Neural crest cell (in vitro differentiated cells): ENCODE measurements around the gene NTN4. TPM values are rescaled to one million over a fixed set of nuclear protein-coding genes. Genes with fewer than 3 reads are reported as not detected.
"Not testable (repeated sequence)": the region's sequence is repeated elsewhere in the genome, so short reads cannot be mapped to it uniquely, and the experiment has no call there.

Experiments used
- DNase-seq: peaks from one replicate; pipeline ENCODE4 v3.0.0; 2021; ENCODE audit warnings: low read depth, mixed read lengths, low spot score
- H3K27ac Mint-ChIP-seq: one replicate; pipeline ENCODE4 v1.8.0; 2021; ENCODE audit warnings: mild to moderate bottlenecking, mixed read lengths; ENCODE audit not compliant: unreplicated experiment
- H3K27me3 Mint-ChIP-seq: 2 replicates; pipeline ENCODE4 v1.8.0; 2021; ENCODE audit warnings: low read depth, mild to moderate bottlenecking, mixed read lengths
- H3K36me3 Mint-ChIP-seq: 2 replicates; pipeline ENCODE4 v1.8.0; 2021; ENCODE audit warnings: low read depth, mild to moderate bottlenecking, mixed read lengths
- H3K4me1 Mint-ChIP-seq: 2 replicates; pipeline ENCODE4 v1.8.0; 2021; ENCODE audit warnings: mixed read lengths
- H3K4me3 Mint-ChIP-seq: one replicate; pipeline ENCODE4 v1.8.0; 2021; ENCODE audit warnings: mild to moderate bottlenecking, mixed read lengths
- H3K9me3 Mint-ChIP-seq: 2 replicates; pipeline ENCODE4 v1.8.0; 2021; ENCODE audit warnings: mixed read lengths
- total RNA-seq: library from RNA; stranded (reverse); gene quantifications from 2 replicates; pipeline ENCODE4 v1.2.1, GENCODE V29; 2021
- TF ChIP-seq, protein P1 (sequence below): fragments of 200-600 bp; sonication (generic); conservative IDR thresholded peaks from 2 replicates; pipeline ENCODE4 v1.5.0; 2021; ENCODE audit warnings: antibody characterized with exemption, mild to moderate bottlenecking

NTN4 gene
- total RNA-seq, 1 donor from 2014 or later = 6.0 TPM

DNA sequence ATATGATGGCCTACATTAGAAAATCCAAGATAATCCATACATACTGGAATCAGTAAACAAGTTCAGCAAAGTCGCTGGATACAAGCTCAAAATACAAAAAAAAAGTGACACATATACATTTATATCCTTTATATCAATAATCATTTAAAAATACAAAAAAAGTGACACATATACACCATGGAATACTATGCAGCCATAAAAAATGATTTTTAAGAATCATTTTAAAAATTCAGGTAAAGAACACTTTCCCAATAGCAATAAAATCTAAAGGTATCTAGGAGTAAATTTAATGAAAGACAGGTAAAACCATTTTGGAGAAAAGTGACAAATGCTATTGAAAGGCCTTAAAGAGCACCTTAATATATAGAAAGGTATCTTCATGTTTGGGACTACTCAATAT, 111.9 kb downstream of the NTN4 start:
- TF ChIP-seq, protein P1, sequence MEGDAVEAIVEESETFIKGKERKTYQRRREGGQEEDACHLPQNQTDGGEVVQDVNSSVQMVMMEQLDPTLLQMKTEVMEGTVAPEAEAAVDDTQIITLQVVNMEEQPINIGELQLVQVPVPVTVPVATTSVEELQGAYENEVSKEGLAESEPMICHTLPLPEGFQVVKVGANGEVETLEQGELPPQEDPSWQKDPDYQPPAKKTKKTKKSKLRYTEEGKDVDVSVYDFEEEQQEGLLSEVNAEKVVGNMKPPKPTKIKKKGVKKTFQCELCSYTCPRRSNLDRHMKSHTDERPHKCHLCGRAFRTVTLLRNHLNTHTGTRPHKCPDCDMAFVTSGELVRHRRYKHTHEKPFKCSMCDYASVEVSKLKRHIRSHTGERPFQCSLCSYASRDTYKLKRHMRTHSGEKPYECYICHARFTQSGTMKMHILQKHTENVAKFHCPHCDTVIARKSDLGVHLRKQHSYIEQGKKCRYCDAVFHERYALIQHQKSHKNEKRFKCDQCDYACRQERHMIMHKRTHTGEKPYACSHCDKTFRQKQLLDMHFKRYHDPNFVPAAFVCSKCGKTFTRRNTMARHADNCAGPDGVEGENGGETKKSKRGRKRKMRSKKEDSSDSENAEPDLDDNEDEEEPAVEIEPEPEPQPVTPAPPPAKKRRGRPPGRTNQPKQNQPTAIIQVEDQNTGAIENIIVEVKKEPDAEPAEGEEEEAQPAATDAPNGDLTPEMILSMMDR = no peak
- H3K4me3 Mint-ChIP-seq = no peak overlapping the region
- H3K9me3 Mint-ChIP-seq = peaks cover 3% of the 10 kb centered on the region
- peaks cover 3% of the 10 kb centered on the region for H3K27me3 Mint-ChIP-seq
- no peaks in the 10 kb centered on the region for H3K4me1 Mint-ChIP-seq
- peaks cover 10% of the 10 kb centered on the region for H3K36me3 Mint-ChIP-seq
- no peak overlapping the region for H3K27ac Mint-ChIP-seq
- DNase-seq = no peak

DNA sequence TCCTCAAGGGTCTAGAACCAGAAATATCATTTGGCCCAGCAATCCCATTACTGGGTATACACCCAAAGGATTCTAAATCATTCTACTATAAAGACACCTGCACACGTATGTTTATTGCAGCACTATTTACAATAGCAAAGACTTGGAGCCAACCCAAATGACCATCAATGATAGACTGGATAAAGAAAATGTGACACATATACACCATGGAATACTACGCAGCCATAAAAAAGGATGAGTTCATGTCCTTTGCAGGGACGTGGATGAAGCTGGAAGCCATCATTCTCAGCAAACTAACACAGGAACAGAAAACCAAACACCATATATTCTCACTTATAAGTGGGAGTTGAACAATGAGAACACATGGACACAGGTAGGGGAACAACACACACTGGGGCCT, 112.8 kb downstream of the NTN4 start:
- H3K27me3 Mint-ChIP-seq, H3K9me3 Mint-ChIP-seq, H3K4me3 Mint-ChIP-seq, H3K27ac Mint-ChIP-seq, DNase-seq, H3K4me1 Mint-ChIP-seq, H3K36me3 Mint-ChIP-seq: not testable (repeated sequence)

DNA sequence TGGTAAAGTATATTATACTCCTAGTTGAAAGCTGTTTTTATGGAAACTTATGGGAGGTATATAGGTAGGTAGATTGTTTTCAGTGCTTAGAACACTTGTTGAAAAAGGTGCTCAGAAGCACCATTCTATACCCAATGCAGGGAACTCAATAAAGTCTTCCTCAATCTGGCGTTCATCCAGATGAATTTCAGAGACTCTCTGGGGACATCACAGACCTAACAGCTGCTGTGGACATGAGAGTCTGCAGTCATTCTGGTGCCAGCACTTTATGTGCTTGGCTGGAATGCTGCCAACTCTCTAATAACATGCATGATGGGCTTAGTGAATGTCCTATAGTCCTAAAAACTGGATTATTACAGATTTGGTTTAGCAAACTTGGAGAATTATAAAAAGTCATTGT, 115.9 kb downstream of the NTN4 start:
- no peak overlapping the region for H3K27ac Mint-ChIP-seq
- peaks cover 8% of the 10 kb centered on the region for H3K36me3 Mint-ChIP-seq
- no peak for DNase-seq
- H3K4me3 Mint-ChIP-seq = no peak overlapping the region
- H3K27me3 Mint-ChIP-seq = peaks cover 3% of the 10 kb centered on the region
- no peaks in the 10 kb centered on the region for H3K4me1 Mint-ChIP-seq
- TF ChIP-seq, protein P1 = no peak
- H3K9me3 Mint-ChIP-seq = peaks cover 3% of the 10 kb centered on the region

DNA sequence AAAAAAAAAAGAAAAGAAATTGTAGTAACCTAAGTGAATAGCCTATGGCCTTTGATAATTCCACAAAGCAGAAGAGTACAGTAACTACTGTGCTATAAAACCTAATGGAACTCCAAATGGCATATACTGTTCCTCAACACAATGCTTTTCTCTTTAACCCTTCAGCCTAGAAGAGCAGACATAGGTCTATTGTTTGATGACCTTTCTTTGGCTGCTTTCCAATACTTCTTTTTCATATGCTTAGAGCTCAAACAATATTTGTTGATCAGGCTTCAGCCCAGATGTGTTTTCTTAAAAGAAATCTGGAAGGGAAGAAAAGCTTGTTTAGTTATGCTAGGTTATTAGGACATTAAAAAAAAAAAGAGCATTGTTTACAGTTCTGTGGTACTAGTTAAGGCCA, 116.4 kb downstream of the NTN4 start:
- TF ChIP-seq, protein P1 = no peak
- DNase-seq = no peak
- Mint-ChIP-seq H3K27me3 (peaks cover under 1% of the 10 kb centered on the region), H3K27ac (no peak overlapping the region), H3K4me3 (no peak overlapping the region), H3K4me1 (no peaks in the 10 kb centered on the region), H3K36me3 (peaks cover 3% of the 10 kb centered on the region), H3K9me3 (peaks cover 3% of the 10 kb centered on the region)

DNA sequence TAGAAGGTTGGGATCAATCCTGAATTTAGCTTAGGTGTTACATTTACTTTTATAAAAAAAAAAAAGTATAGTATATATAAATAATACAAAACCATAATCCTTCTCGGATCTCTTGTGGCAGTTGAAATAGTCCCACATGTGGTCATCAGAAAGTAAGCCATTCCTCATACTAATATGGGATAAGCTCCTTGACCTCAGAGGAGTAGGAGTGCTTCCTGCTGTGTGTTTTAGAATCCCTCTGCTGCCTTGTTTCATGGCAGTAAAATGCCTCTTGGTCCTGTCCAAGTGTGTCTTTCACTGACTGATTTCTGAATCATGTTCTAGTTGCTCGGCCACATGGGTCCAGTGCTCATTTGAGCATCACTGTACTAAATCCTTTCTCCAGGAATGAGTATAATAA, 117.0 kb downstream of the NTN4 start:
- no peak overlapping the region for H3K4me3 Mint-ChIP-seq
- H3K27me3 Mint-ChIP-seq = no peaks in the 10 kb centered on the region
- H3K9me3 Mint-ChIP-seq = peaks cover 3% of the 10 kb centered on the region
- no peaks in the 10 kb centered on the region for H3K4me1 Mint-ChIP-seq
- H3K36me3 Mint-ChIP-seq = peaks cover 3% of the 10 kb centered on the region
- DNase-seq = no peak
- TF ChIP-seq, protein P1 = no peak
- H3K27ac Mint-ChIP-seq = no peak overlapping the region

DNA sequence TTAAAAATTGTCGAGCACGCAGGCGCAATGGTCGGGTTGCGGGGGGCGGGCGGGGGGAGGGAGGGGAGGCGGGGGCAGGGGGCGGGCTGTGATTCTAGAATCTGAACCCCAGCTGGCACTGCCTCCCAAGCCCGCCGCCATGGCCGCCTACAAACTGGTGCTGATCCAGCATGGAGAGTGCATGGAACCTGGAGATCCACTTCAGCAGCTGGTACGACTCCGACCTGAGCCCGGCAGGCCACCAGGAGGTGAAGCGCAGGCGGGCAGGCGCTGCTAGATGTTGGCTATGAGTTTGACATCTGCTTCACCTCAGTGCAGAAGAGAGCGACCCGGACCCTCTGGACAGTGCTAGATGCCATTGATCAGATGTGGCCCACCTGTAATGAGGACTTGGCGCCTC, 118.4 kb downstream of the NTN4 start:
- H3K4me3 Mint-ChIP-seq = no peak overlapping the region
- no peaks in the 10 kb centered on the region for H3K4me1 Mint-ChIP-seq
- DNase-seq = no peak
- H3K27me3 Mint-ChIP-seq = no peaks in the 10 kb centered on the region
- H3K9me3 Mint-ChIP-seq = no peaks in the 10 kb centered on the region
- H3K36me3 Mint-ChIP-seq = no peaks in the 10 kb centered on the region
- TF ChIP-seq, protein P1 = no peak
- no peak overlapping the region for H3K27ac Mint-ChIP-seq
